ENCODE data around the gene KLHL6.
"Not testable (repeated sequence)": the region's sequence is repeated elsewhere in the genome, so short reads cannot be mapped to it uniquely, and the experiment has no call there.

The KLHL6 gene

GRCh38 chr3:183539811-183540210, 15.7 kb downstream of the KLHL6 start:
- Histone ChIP-seq H3K9me3 (ENCODE audit: control insufficient read depth, insufficient read depth, low read length) (no peaks in the 10 kb centered on the region), H3K36me3 (ENCODE audit: control insufficient read depth, insufficient read depth, low read length) (no peaks in the 10 kb centered on the region), H3K27me3 (ENCODE audit: control insufficient read depth, insufficient read depth, low read length) (peaks cover 19% of the 10 kb centered on the region), H3K9ac (ENCODE audit: low read depth, low read length) (no peak overlapping the region), H3K4me3 (ENCODE audit: low read depth, low read length) (no peak overlapping the region), H3K4me1 (ENCODE audit: control insufficient read depth, insufficient read depth, low read length) (peaks cover under 1% of the 10 kb centered on the region)

DNA sequence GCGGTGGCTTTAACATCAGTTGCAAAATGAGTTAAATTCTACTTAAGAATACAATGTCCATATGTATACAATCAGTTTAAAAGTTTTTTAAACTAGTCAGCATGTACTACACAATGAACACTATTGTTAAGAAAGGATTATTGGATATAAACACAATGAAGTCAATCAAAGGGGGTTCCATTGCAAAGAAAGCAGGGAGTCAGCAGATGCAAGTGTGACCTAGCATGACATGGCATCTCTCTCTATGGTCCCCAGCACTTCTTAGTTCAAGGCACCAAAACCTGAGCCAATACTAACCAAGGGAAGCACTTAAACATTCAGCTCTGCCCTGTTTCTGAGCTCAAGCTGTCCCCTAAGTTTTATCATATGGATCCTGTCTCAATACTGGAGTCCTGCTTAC, 17.0 kb downstream of the KLHL6 start:
- Histone ChIP-seq H3K27me3 (ENCODE audit: control insufficient read depth, insufficient read depth, low read length) (peaks cover 19% of the 10 kb centered on the region), H3K4me3 (ENCODE audit: low read depth, low read length) (no peak overlapping the region), H3K36me3 (ENCODE audit: control insufficient read depth, insufficient read depth, low read length) (no peaks in the 10 kb centered on the region), H3K4me1 (ENCODE audit: control insufficient read depth, insufficient read depth, low read length) (peaks cover 4% of the 10 kb centered on the region), H3K9ac (ENCODE audit: low read depth, low read length) (no peak overlapping the region), H3K9me3 (ENCODE audit: control insufficient read depth, insufficient read depth, low read length) (no peaks in the 10 kb centered on the region)

- Histone ChIP-seq H3K9me3 (ENCODE audit: control insufficient read depth, insufficient read depth, low read length) (no peaks in the 10 kb centered on the region), H3K4me1 (ENCODE audit: control insufficient read depth, insufficient read depth, low read length) (peaks cover 10% of the 10 kb centered on the region), H3K9ac (ENCODE audit: low read depth, low read length) (no peak overlapping the region), H3K27me3 (ENCODE audit: control insufficient read depth, insufficient read depth, low read length) (peaks cover 24% of the 10 kb centered on the region), H3K4me3 (ENCODE audit: low read depth, low read length) (no peak overlapping the region), H3K36me3 (ENCODE audit: control insufficient read depth, insufficient read depth, low read length) (no peaks in the 10 kb centered on the region)
Measured at GRCh38 chr3:183537295-183537730, 18.2 kb downstream of the KLHL6 start.

GRCh38 chr3:183536238-183536880, 19.1 kb downstream of the KLHL6 start:
- Histone ChIP-seq H3K4me1 (ENCODE audit: control insufficient read depth, insufficient read depth, low read length) (peaks cover 10% of the 10 kb centered on the region), H3K36me3 (ENCODE audit: control insufficient read depth, insufficient read depth, low read length) (no peaks in the 10 kb centered on the region), H3K27me3 (ENCODE audit: control insufficient read depth, insufficient read depth, low read length) (peaks cover 31% of the 10 kb centered on the region), H3K9ac (ENCODE audit: low read depth, low read length) (no peak overlapping the region), H3K4me3 (ENCODE audit: low read depth, low read length) (no peak overlapping the region), H3K9me3 (ENCODE audit: control insufficient read depth, insufficient read depth, low read length) (no peaks in the 10 kb centered on the region)

DNA sequence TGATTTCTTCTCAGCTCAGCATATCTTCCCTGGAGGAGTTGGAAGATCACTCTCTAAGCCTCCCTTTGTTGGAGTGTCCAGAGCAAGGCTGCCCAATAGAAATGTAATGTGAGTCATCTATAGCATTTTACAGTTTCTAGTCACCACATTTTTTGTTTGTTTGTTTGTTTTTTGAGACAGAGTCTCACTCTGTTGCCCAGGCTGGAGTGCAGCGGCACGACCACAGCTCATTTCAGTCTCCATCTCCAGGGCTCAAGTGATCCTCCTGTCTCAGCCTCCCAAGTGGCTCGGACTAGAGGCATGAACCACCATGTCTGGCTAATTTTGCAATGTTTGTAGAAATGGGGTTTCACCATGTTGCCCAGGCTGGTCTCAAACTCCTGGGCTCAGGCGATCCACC, 21.3 kb downstream of the KLHL6 start:
- Histone ChIP-seq H3K4me1 (ENCODE audit: control insufficient read depth, insufficient read depth, low read length) (peaks cover 10% of the 10 kb centered on the region), H3K9ac (ENCODE audit: low read depth, low read length) (no peak overlapping the region), H3K9me3 (ENCODE audit: control insufficient read depth, insufficient read depth, low read length) (no peaks in the 10 kb centered on the region), H3K36me3 (ENCODE audit: control insufficient read depth, insufficient read depth, low read length) (no peaks in the 10 kb centered on the region), H3K4me3 (ENCODE audit: low read depth, low read length) (no peak overlapping the region), H3K27me3 (ENCODE audit: control insufficient read depth, insufficient read depth, low read length) (peaks cover 37% of the 10 kb centered on the region)

GRCh38 chr3:183533412-183534132, 21.9 kb downstream of the KLHL6 start:
- H3K27me3 ChIP-seq (ENCODE audit: control insufficient read depth, insufficient read depth, low read length), result peaks cover 37% of the 10 kb centered on the region
- no peaks in the 10 kb centered on the region for H3K9me3 ChIP-seq (ENCODE audit: control insufficient read depth, insufficient read depth, low read length)
- H3K4me3 ChIP-seq (ENCODE audit: low read depth, low read length), result peak overlapping the region; percentile 30
- H3K36me3 ChIP-seq (ENCODE audit: control insufficient read depth, insufficient read depth, low read length), result no peaks in the 10 kb centered on the region
- no peak overlapping the region for H3K9ac ChIP-seq (ENCODE audit: low read depth, low read length)
- H3K4me1 ChIP-seq (ENCODE audit: control insufficient read depth, insufficient read depth, low read length), result peaks cover 10% of the 10 kb centered on the region

DNA sequence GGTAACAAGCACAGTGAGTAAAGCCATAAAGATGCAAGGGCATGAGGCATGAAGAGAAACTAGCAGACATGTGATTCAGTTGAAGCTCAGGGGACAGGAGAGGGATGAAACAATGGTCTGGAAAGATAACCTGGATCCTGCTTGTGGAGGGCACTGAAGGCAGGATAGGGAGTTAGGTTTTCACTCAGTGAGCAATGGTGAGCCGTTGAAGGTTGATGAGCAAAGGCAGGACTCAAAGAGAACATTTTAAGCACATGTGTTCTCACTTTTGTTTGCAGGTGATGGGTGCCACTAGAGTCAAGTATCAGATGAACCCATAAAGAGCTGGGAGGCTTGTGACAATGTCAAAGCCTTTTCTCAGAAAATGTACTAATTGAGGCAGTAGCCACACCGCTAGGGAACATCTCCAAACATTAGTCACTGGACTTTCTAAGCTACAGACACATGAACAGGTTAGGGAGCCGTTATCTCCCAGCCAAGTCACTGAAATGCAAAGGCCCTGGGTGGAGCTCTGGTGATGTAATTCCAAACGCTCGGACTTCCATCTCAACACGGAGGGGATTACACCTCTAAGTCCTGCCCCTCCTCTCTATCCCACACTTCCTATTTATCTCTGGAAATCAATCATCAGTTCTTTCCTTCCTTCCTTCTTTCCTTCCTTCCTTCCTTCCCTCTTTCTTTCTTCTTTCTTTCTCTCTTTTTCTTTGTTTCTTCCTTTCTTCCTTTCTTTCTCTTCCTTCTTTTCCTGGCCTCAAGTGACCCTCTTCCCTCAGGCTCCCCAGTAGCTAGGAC, 22.7 kb downstream of the KLHL6 start:
- H3K36me3 ChIP-seq (ENCODE audit: control insufficient read depth, insufficient read depth, low read length), result no peaks in the 10 kb centered on the region
- no peak overlapping the region for H3K4me3 ChIP-seq (ENCODE audit: low read depth, low read length)
- H3K27me3 ChIP-seq (ENCODE audit: control insufficient read depth, insufficient read depth, low read length), result peaks cover 33% of the 10 kb centered on the region
- peaks cover 10% of the 10 kb centered on the region for H3K4me1 ChIP-seq (ENCODE audit: control insufficient read depth, insufficient read depth, low read length)
- no peaks in the 10 kb centered on the region for H3K9me3 ChIP-seq (ENCODE audit: control insufficient read depth, insufficient read depth, low read length)
- no peak overlapping the region for H3K9ac ChIP-seq (ENCODE audit: low read depth, low read length)

DNA sequence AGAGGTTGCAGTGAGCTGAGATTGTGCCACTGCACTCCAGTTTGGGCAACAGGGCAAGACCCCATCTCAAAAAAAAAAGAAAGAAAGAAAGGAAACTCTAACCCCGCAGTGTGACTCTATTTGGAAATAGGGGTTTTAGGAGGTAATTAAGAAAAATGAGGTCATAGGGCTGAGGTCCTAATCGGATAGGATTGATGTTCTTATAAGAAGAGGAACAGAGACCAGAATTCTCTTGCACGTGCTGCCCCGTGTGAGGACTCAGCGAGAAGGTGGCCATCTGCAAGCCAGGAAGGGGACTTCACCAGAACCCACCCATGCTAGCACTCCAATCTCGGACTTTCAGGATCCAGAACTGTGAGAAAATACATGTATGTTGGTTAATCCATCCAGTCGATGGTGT, 25.8 kb downstream of the KLHL6 start:
- no peak overlapping the region for H3K4me3 ChIP-seq (ENCODE audit: low read depth, low read length)
- no peaks in the 10 kb centered on the region for H3K36me3 ChIP-seq (ENCODE audit: control insufficient read depth, insufficient read depth, low read length)
- H3K27me3 ChIP-seq (ENCODE audit: control insufficient read depth, insufficient read depth, low read length), result peaks cover 18% of the 10 kb centered on the region
- no peaks in the 10 kb centered on the region for H3K9me3 ChIP-seq (ENCODE audit: control insufficient read depth, insufficient read depth, low read length)
- peaks cover 10% of the 10 kb centered on the region for H3K4me1 ChIP-seq (ENCODE audit: control insufficient read depth, insufficient read depth, low read length)
- no peak overlapping the region for H3K9ac ChIP-seq (ENCODE audit: low read depth, low read length)

DNA sequence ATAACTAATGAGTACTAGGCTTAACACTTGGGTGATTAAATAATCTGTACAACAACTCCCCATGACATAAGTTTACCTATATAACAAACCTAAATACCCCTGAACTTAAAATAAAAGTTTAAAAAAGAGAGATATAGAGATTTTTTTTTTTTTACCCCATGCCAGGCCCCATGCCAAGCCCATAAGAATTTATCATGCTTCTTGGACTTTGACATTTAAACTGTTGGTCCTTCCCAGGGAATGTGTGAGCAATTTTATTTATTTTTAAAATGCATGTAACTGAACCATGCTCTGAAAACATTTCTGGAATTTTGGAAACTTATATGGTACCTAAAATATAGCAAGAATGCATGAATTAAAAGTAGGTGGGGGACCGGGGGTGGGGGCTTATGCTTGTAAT, 26.3 kb downstream of the KLHL6 start:
- H3K9ac ChIP-seq (ENCODE audit: low read depth, low read length), result no peak overlapping the region
- H3K4me1 ChIP-seq (ENCODE audit: control insufficient read depth, insufficient read depth, low read length), result peaks cover 8% of the 10 kb centered on the region
- H3K4me3 ChIP-seq (ENCODE audit: low read depth, low read length), result no peak overlapping the region
- peaks cover 18% of the 10 kb centered on the region for H3K27me3 ChIP-seq (ENCODE audit: control insufficient read depth, insufficient read depth, low read length)
- H3K9me3 ChIP-seq (ENCODE audit: control insufficient read depth, insufficient read depth, low read length), result no peaks in the 10 kb centered on the region
- no peaks in the 10 kb centered on the region for H3K36me3 ChIP-seq (ENCODE audit: control insufficient read depth, insufficient read depth, low read length)

GRCh38 chr3:183528758-183529157, 26.7 kb downstream of the KLHL6 start:
- peaks cover 18% of the 10 kb centered on the region for H3K27me3 ChIP-seq (ENCODE audit: control insufficient read depth, insufficient read depth, low read length)
- not testable (repeated sequence) for H3K9ac ChIP-seq (ENCODE audit: low read depth, low read length); H3K9me3 ChIP-seq (ENCODE audit: control insufficient read depth, insufficient read depth, low read length); H3K4me3 ChIP-seq (ENCODE audit: low read depth, low read length); H3K36me3 ChIP-seq (ENCODE audit: control insufficient read depth, insufficient read depth, low read length); H3K4me1 ChIP-seq (ENCODE audit: control insufficient read depth, insufficient read depth, low read length)

DNA sequence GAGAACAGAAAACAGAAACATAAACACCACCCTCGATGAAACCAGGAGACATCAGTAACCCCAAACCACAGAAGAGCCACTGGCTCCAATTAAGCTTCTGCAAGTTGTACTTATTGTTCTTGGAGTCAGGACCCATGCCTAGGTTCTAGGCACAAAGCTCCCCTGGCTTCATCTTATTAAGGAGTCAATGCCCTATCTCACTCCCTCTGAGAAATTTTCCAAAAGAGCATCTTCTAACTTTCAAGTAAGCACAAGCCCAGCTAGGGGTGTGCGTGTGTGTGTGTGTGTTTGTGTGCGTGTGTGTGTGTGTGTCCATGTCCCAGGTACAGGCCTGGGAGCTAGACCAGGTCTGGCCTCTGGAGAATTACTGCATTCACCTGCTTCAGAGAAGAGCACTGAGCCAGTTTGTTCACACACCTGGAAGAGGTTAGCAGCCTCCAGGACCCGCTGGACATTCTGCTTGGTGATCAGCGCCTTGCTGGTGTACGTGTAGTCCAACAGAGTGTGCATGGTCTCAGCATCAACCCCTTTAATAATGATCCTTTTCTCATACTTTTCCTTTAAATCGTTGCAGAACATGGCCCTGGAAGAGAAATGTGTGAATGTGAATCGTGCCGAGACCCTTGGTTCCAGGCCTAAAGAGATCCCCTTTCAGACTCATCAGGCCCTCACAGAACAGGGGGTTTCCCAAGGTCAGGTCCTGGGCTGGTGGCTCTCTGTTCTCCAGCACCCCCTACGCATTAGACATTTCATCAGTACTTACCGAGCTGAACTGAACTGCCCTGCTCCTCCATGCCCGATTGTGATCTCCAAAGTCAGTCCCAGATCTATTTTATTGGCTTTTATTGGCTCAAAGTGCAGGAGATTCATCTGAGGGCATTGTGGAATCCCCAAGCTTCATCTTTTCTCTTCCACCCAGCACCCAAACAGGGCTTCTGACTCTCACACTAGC, 27.8 kb downstream of the KLHL6 start:
- Histone ChIP-seq H3K36me3 (ENCODE audit: control insufficient read depth, insufficient read depth, low read length) (no peaks in the 10 kb centered on the region), H3K4me3 (ENCODE audit: low read depth, low read length) (no peak overlapping the region), H3K9ac (ENCODE audit: low read depth, low read length) (no peak overlapping the region), H3K4me1 (ENCODE audit: control insufficient read depth, insufficient read depth, low read length) (peaks cover 1% of the 10 kb centered on the region), H3K9me3 (ENCODE audit: control insufficient read depth, insufficient read depth, low read length) (no peaks in the 10 kb centered on the region), H3K27me3 (ENCODE audit: control insufficient read depth, insufficient read depth, low read length) (peaks cover 17% of the 10 kb centered on the region)
